K562 (cell line): ENCODE results near the gene SCN1B. TPM values are rescaled to one million over a fixed set of nuclear protein-coding genes. Genes with fewer than 3 reads are reported as not detected.

ENCODE experiments used
- ATAC-seq: fragments of 200-7000 bp; cut with Tn5 transposase; 3 replicates; pipeline ENCODE4 v1.9.1; 2020; ENCODE audit warnings: moderate library complexity
- BruUV-seq: library from RNA; stranded (reverse); fragments of 400-500 nt; replicated peaks from 2 replicates; lab custom pipeline; 2021; lab: Mats Ljungman, UMichigan
- CTCF ChIA-PET: fragments of 300-600 bp; formaldehyde crosslinking; extraction: SDS; loops from one replicate; lab custom pipeline; 2021; ENCODE audit warnings: low intra/inter-chr PET ratio; lab: Yijun Ruan, JAX
- POLR2A ChIA-PET: fragments of 300-600, 350-650 bp; sonication (Branson Sonifier 250); formaldehyde crosslinking; extraction: SDS; loops from one replicate; lab custom pipeline; 2021; ENCODE audit warnings: antibody characterized with exemption, inconsistent platforms; lab: Yijun Ruan, JAX
- DNase-seq, 4 experiments: peaks; one replicate each; pipeline versions ENCODE4 v3.0.0 to v3.0.0-alpha.2; 2011 to 2018; ENCODE audit warnings: low spot score in 3 of 4, mixed read lengths in 3 of 4; ENCODE audit errors: extremely low read depth in 1 of 4
- FAIRE-seq: peaks from 2 replicates; lab custom pipeline; 2011; peaks lifted over from hg19 to GRCh38; lab: Jason Lieb, UNC
- H2AFZ ChIP-seq: 2 replicates; pipeline ENCODE4 v1.6.0; 2011; ENCODE audit warnings: low read depth, low read length, control low read depth, inconsistent platforms
- H3K27ac ChIP-seq: fragments of 200-600 bp; 3 replicates; pipeline ENCODE4 v1.8.0; 2011; ENCODE audit warnings: low read depth, mild to moderate bottlenecking, control low read depth, inconsistent platforms, low read length, moderate library complexity, mixed read lengths; ENCODE audit errors: extremely low read depth
- H3K27me3 ChIP-seq, 2 experiments: fragments of 300-600 bp in 1 of 2; 2 replicates in 1 of 2; 3 replicates in 1 of 2; pipeline versions ENCODE4 v1.6.0 to v1.8.0; 2011; ENCODE audit warnings: inconsistent platforms in 2 of 2, low read length in 2 of 2, mild to moderate bottlenecking in 1 of 2, mixed read lengths in 1 of 2, moderate library complexity in 1 of 2; ENCODE audit not compliant: control insufficient read depth in 2 of 2, insufficient read depth in 2 of 2
- H3K36me3 ChIP-seq: fragments of 300-600 bp; 3 replicates; pipeline ENCODE4 v1.8.0; 2011; ENCODE audit warnings: mild to moderate bottlenecking, low read length, inconsistent platforms; ENCODE audit not compliant: control insufficient read depth, insufficient read depth
- H3K4me1 ChIP-seq, 2 experiments: fragments of 200-600 bp in 1 of 2; replicated peaks in 1 of 2; 2 replicates in 1 of 2; 3 replicates in 1 of 2; pipeline versions ENCODE4 v1.5.1 to v1.8.0; 2011; ENCODE audit warnings: inconsistent platforms in 2 of 2, low read length in 2 of 2, mild to moderate bottlenecking in 1 of 2, mixed read lengths in 1 of 2, moderate library complexity in 1 of 2; ENCODE audit not compliant: control insufficient read depth in 2 of 2, insufficient read depth in 2 of 2
- H3K4me2 ChIP-seq: 2 replicates; pipeline ENCODE4 v1.6.1; 2011; ENCODE audit warnings: low read length, control low read depth, inconsistent platforms, mixed read lengths; ENCODE audit not compliant: insufficient read depth
- H3K4me3 ChIP-seq: fragments of 200-600 bp; sonication (generic), shearing (Covaris generic); 2 replicates; pipeline ENCODE4 v1.5.1; 2016; ENCODE audit warnings: control low read depth, inconsistent platforms
- H3K79me2 ChIP-seq: fragments of 200-600 bp; 3 replicates; pipeline ENCODE4 v1.8.0; 2011; ENCODE audit warnings: low read length, inconsistent platforms; ENCODE audit not compliant: control insufficient read depth, insufficient read depth
- H3K9ac ChIP-seq, 2 experiments: 2 replicates each; pipeline versions ENCODE4 v1.6.0 to v1.6.1; 2011; ENCODE audit warnings: low read depth in 2 of 2, low read length in 2 of 2, control low read depth in 1 of 2, inconsistent platforms in 1 of 2, mild to moderate bottlenecking in 1 of 2, mixed read lengths in 1 of 2; ENCODE audit not compliant: insufficient read depth in 1 of 2
- H3K9me1 ChIP-seq: one replicate; pipeline ENCODE4 v1.6.0; 2011; ENCODE audit warnings: inconsistent platforms, mild to moderate bottlenecking, low read length, moderate library complexity; ENCODE audit not compliant: control insufficient read depth, insufficient read depth
- H3K9me3 ChIP-seq: replicated peaks from 2 replicates; pipeline ENCODE4 v1.5.1; 2011; ENCODE audit warnings: low read depth, low read length, inconsistent platforms; ENCODE audit not compliant: control insufficient read depth, insufficient read depth
- H4K20me1 ChIP-seq: replicated peaks from 2 replicates; pipeline ENCODE4 v1.6.1; 2011; ENCODE audit warnings: low read length, inconsistent platforms, mixed read lengths; ENCODE audit not compliant: control insufficient read depth, insufficient read depth
- ELF4 ChIP-seq: fragments of 450-650 bp; formaldehyde crosslinking; IDR thresholded peaks from 2 replicates; pipeline ENCODE4 v1.4.0; 2022; ENCODE audit warnings: missing genetic modification characterization
- IRF2 ChIP-seq: sonication (generic); formaldehyde crosslinking; IDR thresholded peaks from 2 replicates; pipeline ENCODE4 v1.8.1; 2022; ENCODE audit warnings: mild to moderate bottlenecking, missing genetic modification reagents
- PCBP2 ChIP-seq: fragments of 200-400 bp; formaldehyde crosslinking; IDR thresholded peaks from 2 replicates; pipeline ENCODE4 v1.6.1; 2018; ENCODE audit warnings: low read length, low read depth, mild to moderate bottlenecking, moderate library complexity; ENCODE audit not compliant: poor library complexity, severe bottlenecking
- RFX5 ChIP-seq: IDR thresholded peaks from 2 replicates; pipeline ENCODE4 v1.6.1; 2011; ENCODE audit warnings: low read depth, mild to moderate bottlenecking, improper control_type of control experiment, low read length
- TCF3 ChIP-seq: sonication (generic); formaldehyde crosslinking; IDR thresholded peaks from 2 replicates; pipeline ENCODE4 v1.4.0; 2020; ENCODE audit warnings: mild to moderate bottlenecking, missing genetic modification reagents
- USF1 ChIP-seq: sonication (generic); formaldehyde crosslinking; IDR thresholded peaks from 2 replicates; pipeline ENCODE4 v1.9.0; 2022; ENCODE audit warnings: mild to moderate bottlenecking, missing genetic modification reagents
- ZKSCAN1 ChIP-seq: fragments of 150-350 bp; IDR thresholded peaks from 2 replicates; pipeline ENCODE4 v1.6.1; 2016; ENCODE audit warnings: low read depth, low read length
- ZNF12 ChIP-seq: sonication (generic); formaldehyde crosslinking; IDR thresholded peaks from 2 replicates; pipeline ENCODE4 v1.4.0; 2020; ENCODE audit warnings: mild to moderate bottlenecking, missing genetic modification reagents
- WGBS: fragments of 100-300 bp; shearing (Covaris generic); methylation state at CpG from one replicate; pipeline ENCODE4 v1.1.6; 2016; ENCODE audit warnings: low coverage, mixed read lengths; ENCODE audit not compliant: insufficient coverage; ENCODE audit errors: missing lambda C conversion rate; 5-methylcytosine and 5-hydroxymethylcytosine counted together
- in situ Hi-C: fragments of 300-500 bp; cut with MboI; formaldehyde crosslinking; loops from 4 replicates; pipeline ENCODE4 v1.15.0; 2018; ENCODE audit warnings: inconsistent platforms, mixed read lengths
- intact Hi-C: fragments of 100-400 bp; cut with micrococcal nuclease; formaldehyde crosslinking; loops from 2 replicates; pipeline ENCODE4 v1.14.2; 2022
- polyA plus RNA-seq, 8 experiments: library from polyadenylated mRNA; depleted of rRNA in 4 of 8; stranded (reverse) in 5 of 8; unstranded in 3 of 8; fragments of >200 nt; fragmentation: Nextera tagmentation in 2 of 8; fragmentation: Illumina TruSeq in 1 of 8; extraction: Ambion mirVana in 2 of 8; extraction: Trizol in 1 of 8; gene quantifications; 2 replicates each; pipeline versions ENCODE4 v1.2.1 to v1.2.3, GENCODE V29; 2011 to 2014; ENCODE audit warnings: inconsistent platforms in 1 of 8, missing spikeins in 1 of 8
- total RNA-seq, 7 experiments: library from RNA; depleted of rRNA in 6 of 7; stranded (reverse); fragments of >200 nt in 6 of 7; fragmentation: Illumina TruSeq in 2 of 7; extraction: Trizol in 2 of 7; gene quantifications; 2 replicates each; pipeline versions ENCODE4 v1.2.1 to v1.2.3, GENCODE V29; 2011 to 2021; ENCODE audit warnings: low replicate concordance in 1 of 7

The SCN1B gene
- total and polyA plus RNA-seq, 9 of the 15 experiments (the other 6 are each of a cell fraction or from before 2014, with no cell fraction given) = 0.03 to 2.5 (median 0.91) TPM

- TF ChIP-seq ZNF12 (CRISPR knock-in tag) = no peak
- no peak for TF ChIP-seq RFX5
- TF ChIP-seq PCBP2 = no peak
- no peak for TF ChIP-seq USF1
- no peak for TF ChIP-seq IRF2 (CRISPR knock-in tag)
- TF ChIP-seq ZKSCAN1 = no peak
These were observed 44.3 kb downstream of the SCN1B start (continued) for GRCh38 chr19:35074426-35075201.

GRCh38 chr19:35075202-35076025, 45.1 kb downstream of the SCN1B start:
- intact Hi-C loops = no loop called here
- Histone ChIP-seq H3K27ac (no peak overlapping the region), H2AFZ (no peak overlapping the region), H3K36me3 (no peaks in the 10 kb centered on the region), H3K9me1 (no peaks in the 10 kb centered on the region), H3K9ac (0 out of 4 replicates have a peak overlapping the region, but pooled peaks of 1 of the 2 experiments have one; percentile 8), H3K4me1 (peaks cover 0 to 27% of the 10 kb centered on the region in 2 experiments; a peak in 2 of 5 replicates), H3K79me2 (no peaks in the 10 kb centered on the region), H3K4me2 (no peak overlapping the region), H4K20me1 (no peaks in the 10 kb centered on the region), H3K27me3 (peaks cover 37 to 69% of the 10 kb centered on the region in 2 experiments; a peak in 4 of 5 replicates), H3K9me3 (no peaks in the 10 kb centered on the region; the same call in 1 of the 2 replicates), H3K4me3 (no peak overlapping the region)
- CTCF ChIA-PET = no interaction called here
- POLR2A ChIA-PET = no interaction called here
- in situ Hi-C loops = no loop called here
- FAIRE-seq (no peak), ATAC-seq (no peak), DNase-seq (no peak)
- TF ChIP-seq TCF3 (CRISPR knock-in tag) = no peak
- TF ChIP-seq ELF4 (CRISPR knock-in tag) = 0 out of 2 replicates have a peak, but pooled peaks have one; percentile 45
- WGBS = 1% methylated on average over 8 of the region's 21 CpGs
- BruUV-seq = no TSS peak
